SK-N-SH treated with all-trans-retinoic acid at 6 μM for 48 hours (cell line): ENCODE measurements around the gene SCN4A.
A peak's percentile ranks its signal among the peaks of the same experiment; 100 is the strongest.

Experiments
- ATAC-seq: fragments of 200-7000 bp; cut with Tn5 transposase; 3 replicates; pipeline ENCODE4 v1.9.1; 2020; ENCODE audit warnings: mild to moderate bottlenecking, moderate library complexity
- ARNTL ChIP-seq: fragments of 450-650 bp; formaldehyde crosslinking; IDR thresholded peaks from 2 replicates; pipeline ENCODE4 v1.5.0; 2020; ENCODE audit warnings: low read depth, mild to moderate bottlenecking, moderate library complexity, borderline replicate concordance
- BACH2 ChIP-seq: fragments of 250-450 bp; sonication (Bioruptor Pico); IDR thresholded peaks from 2 replicates; pipeline ENCODE4 v1.9.0; 2021; ENCODE audit warnings: mild to moderate bottlenecking, borderline replicate concordance
- CSDC2 ChIP-seq: fragments of 250-450 bp; sonication (Bioruptor Pico); IDR thresholded peaks from 2 replicates; pipeline ENCODE4 v1.5.0; 2020; ENCODE audit warnings: mild to moderate bottlenecking, moderate library complexity
- GLIS3 ChIP-seq: fragments of 250-450 bp; sonication (Bioruptor Pico); IDR thresholded peaks from 2 replicates; pipeline ENCODE4 v1.5.0; 2020; ENCODE audit warnings: mild to moderate bottlenecking, moderate library complexity
- ISL1 ChIP-seq: fragments of 250-450 bp; sonication (Bioruptor Pico); IDR thresholded peaks from 2 replicates; pipeline ENCODE4 v2.1.2; 2022; ENCODE audit warnings: mild to moderate bottlenecking, moderate library complexity
- OSR1 ChIP-seq: fragments of 250-450 bp; sonication (Bioruptor Pico); IDR thresholded peaks from 2 replicates; pipeline ENCODE4 v1.8.0; 2022; ENCODE audit warnings: moderate library complexity, mild to moderate bottlenecking, inconsistent platforms
- PATZ1 ChIP-seq: fragments of 250-450 bp; sonication (Bioruptor Pico); IDR thresholded peaks from 2 replicates; pipeline ENCODE4 v1.8.0; 2020; ENCODE audit warnings: mild to moderate bottlenecking, moderate library complexity, borderline replicate concordance
- PPARA ChIP-seq: fragments of 250-450 bp; sonication (Bioruptor Pico); IDR thresholded peaks from 2 replicates; pipeline ENCODE4 v1.5.0; 2020; ENCODE audit warnings: mild to moderate bottlenecking, borderline replicate concordance
- RARB ChIP-seq: fragments of 250-450 bp; sonication (Bioruptor Pico); IDR thresholded peaks from 2 replicates; pipeline ENCODE4 v1.8.0; 2021; ENCODE audit warnings: mild to moderate bottlenecking, moderate library complexity
- TCF4 ChIP-seq: fragments of 250-450 bp; sonication (Bioruptor Pico); IDR thresholded peaks from 2 replicates; pipeline ENCODE4 v1.8.0; 2021; ENCODE audit warnings: mild to moderate bottlenecking, moderate library complexity, borderline replicate concordance
- TOX ChIP-seq: fragments of 250-450 bp; sonication (Bioruptor Pico); IDR thresholded peaks from 2 replicates; pipeline ENCODE4 v1.8.0; 2021; ENCODE audit warnings: mild to moderate bottlenecking, moderate library complexity, borderline replicate concordance
- TSHZ2 ChIP-seq: fragments of 250-450 bp; sonication (Bioruptor Pico); IDR thresholded peaks from 2 replicates; pipeline ENCODE4 v1.5.0; 2020; ENCODE audit warnings: mild to moderate bottlenecking, moderate library complexity
- ZC3H10 ChIP-seq: fragments of 250-450 bp; sonication (Bioruptor Pico); IDR thresholded peaks from 2 replicates; pipeline ENCODE4 v1.5.1; 2021; ENCODE audit warnings: mild to moderate bottlenecking, moderate library complexity
- ZFP3 ChIP-seq: fragments of 250-450 bp; sonication (Bioruptor Pico); IDR thresholded peaks from 2 replicates; pipeline ENCODE4 v1.5.0; 2020; ENCODE audit warnings: mild to moderate bottlenecking, moderate library complexity
- ZFP30 ChIP-seq: fragments of 450-650 bp; formaldehyde crosslinking; IDR thresholded peaks from 2 replicates; pipeline ENCODE4 v1.5.0; 2022; ENCODE audit warnings: mild to moderate bottlenecking, moderate library complexity
- ZNF565 ChIP-seq: fragments of 450-650 bp; formaldehyde crosslinking; conservative IDR thresholded peaks from 2 replicates; pipeline ENCODE4 v1.5.0; 2020; ENCODE audit warnings: low read depth, mild to moderate bottlenecking, moderate library complexity
- ZNF70 ChIP-seq: fragments of 450-650 bp; formaldehyde crosslinking; IDR thresholded peaks from 2 replicates; pipeline ENCODE4 v1.5.0; 2020; ENCODE audit warnings: mild to moderate bottlenecking, moderate library complexity
- ZNF8 ChIP-seq: fragments of 450-650 bp; formaldehyde crosslinking; IDR thresholded peaks from 2 replicates; pipeline ENCODE4 v1.5.0; 2020; ENCODE audit warnings: mild to moderate bottlenecking, moderate library complexity
- TF ChIP-seq, protein P1 (sequence below): fragments of 250-450 bp; sonication (Bioruptor Pico); IDR thresholded peaks from 2 replicates; pipeline ENCODE4 v1.5.1; 2020; ENCODE audit warnings: low read depth, mild to moderate bottlenecking, moderate library complexity
- TF ChIP-seq, protein P2 (sequence below): fragments of 250-450 bp; sonication (Bioruptor Pico); IDR thresholded peaks from 2 replicates; pipeline ENCODE4 v1.8.0; 2021; ENCODE audit warnings: low read depth, mild to moderate bottlenecking, moderate library complexity, borderline replicate concordance

SCN4A gene

GRCh38 chr17:63998721-63999679 is 26.3 kb upstream of the SCN4A start:
- TF ChIP-seq BACH2 (CRISPR knock-in tag), result no peak
- TF ChIP-seq, all 23 proteins: peak for 0
- no peak; the same call in 2 of the 3 replicates for ATAC-seq

GRCh38 chr17:63998050-63998720 is 25.5 kb upstream of the SCN4A start, which contains the start of gene PRR29:
Gene PRR29 (plus strand): TSS chr17:63998351. CDS start chr17:63998365, 14 bp downstream.
- peak; percentile 95 for ATAC-seq
- no peak for TF ChIP-seq ZNF565
- no peak for TF ChIP-seq GLIS3 (CRISPR knock-in tag)
- no peak for TF ChIP-seq CSDC2 (CRISPR knock-in tag)
- TF ChIP-seq ARNTL (CRISPR knock-in tag), result no peak
- no peak for TF ChIP-seq ZNF8 (CRISPR knock-in tag)
- TF ChIP-seq TCF4 (CRISPR knock-in tag), result no peak
- peak; percentile 27; the same call in 1 of the 2 replicates for TF ChIP-seq ZNF70 (CRISPR knock-in tag)
- peak; percentile 58; the same call in 1 of the 2 replicates for TF ChIP-seq PATZ1
- no peak for TF ChIP-seq PPARA (CRISPR knock-in tag)
- TF ChIP-seq, protein P1, sequence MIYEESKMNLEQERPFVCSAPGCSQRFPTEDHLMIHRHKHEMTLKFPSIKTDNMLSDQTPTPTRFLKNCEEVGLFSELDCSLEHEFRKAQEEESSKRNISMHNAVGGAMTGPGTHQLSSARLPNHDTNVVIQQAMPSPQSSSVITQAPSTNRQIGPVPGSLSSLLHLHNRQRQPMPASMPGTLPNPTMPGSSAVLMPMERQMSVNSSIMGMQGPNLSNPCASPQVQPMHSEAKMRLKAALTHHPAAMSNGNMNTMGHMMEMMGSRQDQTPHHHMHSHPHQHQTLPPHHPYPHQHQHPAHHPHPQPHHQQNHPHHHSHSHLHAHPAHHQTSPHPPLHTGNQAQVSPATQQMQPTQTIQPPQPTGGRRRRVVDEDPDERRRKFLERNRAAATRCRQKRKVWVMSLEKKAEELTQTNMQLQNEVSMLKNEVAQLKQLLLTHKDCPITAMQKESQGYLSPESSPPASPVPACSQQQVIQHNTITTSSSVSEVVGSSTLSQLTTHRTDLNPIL, result no peak
- TF ChIP-seq RARB (CRISPR knock-in tag), result no peak
- TF ChIP-seq ISL1 (CRISPR knock-in tag), result no peak
- no peak for TF ChIP-seq TSHZ2 (CRISPR knock-in tag)
- TF ChIP-seq TOX (CRISPR knock-in tag), result no peak
- no peak for TF ChIP-seq ZFP3 (CRISPR knock-in tag)

- no peak for ATAC-seq
- TF ChIP-seq, protein P1, result no peak
- TF ChIP-seq ZC3H10 (CRISPR knock-in tag), result no peak
- no peak for TF ChIP-seq RARB (CRISPR knock-in tag)
- TF ChIP-seq GLIS3 (CRISPR knock-in tag), result no peak
- TF ChIP-seq OSR1 (CRISPR knock-in tag), result no peak
- TF ChIP-seq, protein P2, sequence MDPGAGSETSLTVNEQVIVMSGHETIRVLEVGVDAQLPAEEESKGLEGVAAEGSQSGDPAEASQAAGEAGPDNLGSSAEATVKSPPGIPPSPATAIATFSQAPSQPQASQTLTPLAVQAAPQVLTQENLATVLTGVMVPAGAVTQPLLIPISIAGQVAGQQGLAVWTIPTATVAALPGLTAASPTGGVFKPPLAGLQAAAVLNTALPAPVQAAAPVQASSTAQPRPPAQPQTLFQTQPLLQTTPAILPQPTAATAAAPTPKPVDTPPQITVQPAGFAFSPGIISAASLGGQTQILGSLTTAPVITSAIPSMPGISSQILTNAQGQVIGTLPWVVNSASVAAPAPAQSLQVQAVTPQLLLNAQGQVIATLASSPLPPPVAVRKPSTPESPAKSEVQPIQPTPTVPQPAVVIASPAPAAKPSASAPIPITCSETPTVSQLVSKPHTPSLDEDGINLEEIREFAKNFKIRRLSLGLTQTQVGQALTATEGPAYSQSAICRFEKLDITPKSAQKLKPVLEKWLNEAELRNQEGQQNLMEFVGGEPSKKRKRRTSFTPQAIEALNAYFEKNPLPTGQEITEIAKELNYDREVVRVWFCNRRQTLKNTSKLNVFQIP, result no peak
- TF ChIP-seq ZFP30, result no peak
These were observed 24.8 kb upstream of the SCN4A start for GRCh38 chr17:63997341-63998048.
